ENCODE measurements around the gene FALEC.

Gene FALEC

DNA sequence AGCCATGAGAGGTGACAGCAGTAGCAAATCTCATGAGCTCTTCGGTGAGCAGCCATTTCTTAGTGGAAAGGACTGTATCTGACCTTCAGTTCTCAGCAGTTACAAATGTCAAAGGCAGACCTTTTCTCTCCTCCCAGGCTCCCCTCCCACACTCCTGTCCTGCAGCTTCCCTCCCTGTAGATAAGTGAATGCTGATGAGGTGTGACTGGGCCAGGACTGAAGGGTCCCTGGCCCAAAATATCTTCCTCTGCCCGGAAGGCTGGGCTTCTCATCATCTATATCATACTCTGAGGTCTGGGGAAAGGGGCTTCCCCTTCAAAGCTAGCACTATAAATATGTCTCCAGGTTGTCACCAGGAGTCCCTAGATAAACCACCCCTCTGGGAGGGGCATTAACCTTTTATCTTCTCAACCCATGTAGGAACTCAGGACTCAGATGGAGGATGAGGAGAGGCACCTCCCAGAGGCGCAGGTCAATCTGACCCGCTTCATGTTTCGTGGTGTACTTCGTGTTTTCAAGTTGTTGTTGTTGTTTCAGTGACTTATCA, 30.0 kb downstream of the FALEC start:
- DNase-seq (ENCODE audit: low read depth in 2 of 2): no peak

DNA sequence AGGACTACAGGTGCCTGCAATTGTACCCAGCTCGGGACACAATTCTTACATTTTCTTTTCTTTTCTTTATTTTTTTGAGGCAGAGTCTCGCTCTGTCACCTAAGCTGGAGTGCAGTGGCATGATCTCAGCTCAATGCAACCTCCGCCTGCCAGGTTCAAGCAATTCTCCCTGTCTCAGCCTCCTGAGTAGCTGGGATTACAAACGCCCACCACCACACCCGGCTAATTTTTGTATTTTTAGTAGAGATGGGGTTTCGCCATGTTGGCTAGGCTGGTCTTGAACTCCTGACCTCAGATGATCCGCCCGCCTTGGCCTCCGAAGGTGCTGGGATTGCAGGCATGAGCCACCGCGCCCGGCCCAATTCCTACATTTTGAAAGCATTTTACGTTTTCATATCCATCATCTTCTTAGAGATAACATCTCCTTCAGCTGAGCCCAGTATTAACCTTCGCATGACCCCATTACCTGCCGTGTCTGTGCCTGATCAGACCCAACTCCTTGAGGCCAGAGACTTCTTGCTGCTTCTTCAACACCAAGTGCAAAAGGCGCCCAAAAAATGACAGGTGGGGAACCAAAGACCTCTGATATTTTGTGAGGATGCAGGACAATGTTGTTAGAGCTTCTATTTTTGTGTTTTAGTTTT, 30.9 kb downstream of the FALEC start:
- DNase-seq (ENCODE audit: low read depth in 2 of 2): no peak

DNA sequence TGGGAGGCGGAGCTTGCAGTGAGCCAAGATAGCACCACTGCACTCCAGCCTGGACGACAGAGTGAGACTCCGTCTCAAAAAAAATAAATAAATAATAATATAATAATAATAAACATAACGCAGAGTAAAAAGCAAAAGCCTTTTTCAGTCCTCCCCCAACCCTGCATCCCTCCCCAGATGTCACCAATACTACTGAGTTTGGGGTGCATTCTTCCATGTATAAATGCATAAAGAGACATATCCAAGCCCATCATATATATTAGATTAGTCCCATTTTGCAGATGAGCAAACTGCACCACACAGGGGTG, 32.7 kb downstream of the FALEC start:
- no peak for DNase-seq (ENCODE audit: low read depth in 2 of 2)

DNA sequence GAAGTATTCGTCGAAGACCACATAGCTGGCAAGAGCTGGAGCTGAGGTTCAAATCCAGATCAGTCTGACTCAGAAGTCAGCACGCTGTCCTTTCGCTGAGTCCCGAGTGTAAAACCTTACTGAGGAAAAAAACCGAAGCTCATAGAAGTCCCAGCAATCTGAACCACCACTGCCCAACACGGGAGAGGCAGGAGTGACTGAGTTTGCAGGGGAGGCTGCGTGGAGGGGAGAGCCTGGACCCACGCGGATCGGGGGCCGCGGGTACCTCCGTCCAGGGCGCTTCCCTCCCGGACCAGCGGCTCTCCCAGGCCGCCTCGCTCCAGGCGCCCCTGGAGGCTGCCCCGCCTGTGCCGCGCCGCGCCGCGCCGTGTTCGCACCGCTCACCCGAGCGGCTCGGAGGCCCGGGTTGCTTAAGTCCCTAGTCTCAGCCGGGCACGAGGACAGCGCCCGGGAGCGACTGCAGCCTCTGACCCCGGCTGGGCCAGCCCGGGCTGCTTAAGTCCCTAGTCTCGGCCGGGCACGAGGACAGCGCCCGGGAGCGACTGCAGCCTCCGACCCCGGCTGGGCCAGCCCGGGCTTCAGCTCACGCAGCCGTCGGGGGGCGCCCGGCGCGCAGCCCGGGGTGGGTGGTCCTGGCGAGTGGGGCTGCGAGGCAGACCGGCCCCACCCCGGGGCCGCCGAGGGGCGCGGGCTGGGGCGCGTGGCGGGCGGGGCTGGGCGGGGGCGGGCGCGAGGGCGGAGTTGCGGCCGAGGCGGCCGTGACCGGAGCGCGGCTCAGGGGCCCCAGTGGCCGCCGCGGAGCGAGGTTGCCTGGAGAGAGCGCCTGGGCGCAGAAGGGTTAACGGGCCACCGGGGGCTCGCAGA, 33.3 kb downstream of the FALEC start, which contains the start of gene ADAMTSL4:
Gene ADAMTSL4, plus strand, starts transcription at position 777 of the 864 bp plus-strand sequence. CDS start 2,881 bp downstream, outside the sequence.
- no peak for DNase-seq (ENCODE audit: low read depth in 2 of 2)

DNA sequence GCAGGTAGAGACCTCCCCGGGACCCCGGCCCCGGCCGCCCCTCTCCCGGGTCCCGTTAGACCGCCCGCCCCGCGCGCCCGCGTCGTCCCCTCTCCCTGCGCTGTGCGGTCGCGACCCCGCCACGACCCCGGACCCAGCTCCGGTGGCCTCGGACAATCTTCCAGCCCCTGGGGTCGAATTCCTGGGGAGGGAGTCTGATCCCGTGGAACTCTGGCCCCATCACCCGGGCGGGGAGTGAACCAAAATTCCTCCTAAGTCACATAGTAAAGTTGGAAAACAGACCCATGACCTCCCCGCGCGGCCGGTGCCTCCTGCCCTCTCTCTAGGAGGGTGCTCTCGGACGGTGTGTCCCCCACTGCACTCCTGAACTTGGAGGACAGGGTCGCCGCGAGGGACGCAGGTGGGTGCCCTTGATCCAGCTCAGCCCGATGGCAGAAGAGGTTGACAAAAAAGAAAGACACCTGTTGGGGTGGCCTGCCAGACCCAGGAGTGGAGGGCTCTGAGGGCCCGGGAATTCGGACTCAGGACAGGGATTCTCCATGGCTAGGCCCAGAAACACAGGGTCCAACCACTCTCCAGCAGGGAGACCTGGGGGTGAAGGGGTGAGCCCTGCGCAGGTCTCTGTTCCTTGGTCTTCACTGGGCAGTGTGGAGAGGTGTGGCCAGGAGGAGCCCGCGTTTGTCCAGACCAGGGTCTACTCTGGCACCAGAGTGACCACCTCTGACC, 34.1 kb downstream of the FALEC start:
- no peak for DNase-seq (ENCODE audit: low read depth in 2 of 2)

DNA sequence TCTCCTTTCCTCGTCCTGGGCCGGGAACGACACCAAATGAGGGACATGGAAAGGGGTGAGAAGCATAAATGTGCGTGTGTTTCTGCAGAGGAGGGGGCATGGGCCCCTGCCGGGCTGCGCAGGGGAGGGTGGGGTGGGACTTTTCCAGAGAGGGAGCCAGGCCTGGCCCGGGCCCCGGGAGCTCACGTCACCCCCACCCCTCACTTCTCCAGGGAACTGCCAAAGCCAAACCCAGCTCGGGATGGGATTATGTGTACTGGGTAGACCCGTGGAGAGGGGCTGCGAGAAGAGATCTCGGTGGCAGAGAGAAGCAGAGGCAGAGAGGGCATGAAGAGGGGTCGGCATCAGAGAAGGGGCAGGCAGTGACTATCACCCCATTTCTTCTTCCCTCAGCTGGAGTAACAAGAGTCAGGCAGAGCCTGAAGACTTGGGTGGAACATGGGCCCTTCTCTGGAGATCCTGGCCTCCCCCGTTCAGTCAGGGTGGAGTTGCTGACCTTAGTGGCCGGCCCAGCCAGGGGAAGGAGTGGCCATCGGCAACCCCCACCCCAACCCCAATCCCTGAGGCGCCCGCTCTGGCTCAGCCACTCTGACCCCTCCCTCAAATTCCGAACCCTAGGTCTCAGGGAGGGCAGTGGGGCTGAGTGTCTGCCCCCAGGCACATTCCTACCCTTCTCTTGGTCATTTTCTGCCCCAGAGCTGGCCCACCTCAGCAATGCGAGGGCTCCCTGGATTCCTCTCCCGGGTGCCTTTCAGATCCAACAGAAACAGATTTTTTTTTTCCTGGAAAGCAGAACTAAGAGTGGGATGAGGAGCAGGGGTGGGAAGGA, 34.9 kb downstream of the FALEC start:
- no peak for DNase-seq (ENCODE audit: low read depth in 2 of 2)

DNA sequence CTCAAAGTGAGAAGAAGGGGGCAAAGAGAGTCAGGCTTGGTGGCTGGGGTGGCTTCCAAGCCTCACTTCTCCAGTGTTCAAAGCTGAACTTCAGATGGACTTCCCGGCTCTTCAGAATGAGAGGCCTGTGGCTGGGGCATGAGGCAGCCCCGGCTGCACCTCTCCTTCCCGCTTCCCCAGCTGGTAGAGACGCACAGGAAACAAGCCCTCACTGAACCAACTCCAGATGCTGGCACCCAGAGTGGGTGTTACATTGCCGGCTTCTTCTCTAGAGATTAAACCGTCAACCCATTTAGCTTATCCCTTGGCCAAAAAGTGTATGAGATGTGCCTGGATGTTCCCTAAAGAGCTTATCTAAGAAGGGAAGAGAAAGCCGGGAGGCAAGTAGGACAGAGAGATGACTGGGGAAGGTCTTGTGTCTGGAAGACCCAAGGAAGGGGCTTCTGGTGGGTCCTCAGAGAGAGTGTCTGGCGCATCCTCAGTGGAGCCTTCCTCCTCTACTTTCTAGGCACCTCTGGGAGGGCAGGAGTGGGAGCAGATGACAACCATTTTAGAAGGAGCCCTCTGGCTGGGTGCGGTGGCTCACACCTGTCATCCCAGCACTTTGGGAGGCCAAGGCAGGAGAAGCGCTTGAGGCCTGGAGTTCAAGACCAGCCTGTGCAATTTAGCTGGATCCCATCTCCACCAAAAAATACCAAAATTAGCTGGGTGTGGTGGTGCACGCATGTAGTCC, 35.7 kb downstream of the FALEC start:
- DNase-seq (ENCODE audit: low read depth in 2 of 2): no peak

DNA sequence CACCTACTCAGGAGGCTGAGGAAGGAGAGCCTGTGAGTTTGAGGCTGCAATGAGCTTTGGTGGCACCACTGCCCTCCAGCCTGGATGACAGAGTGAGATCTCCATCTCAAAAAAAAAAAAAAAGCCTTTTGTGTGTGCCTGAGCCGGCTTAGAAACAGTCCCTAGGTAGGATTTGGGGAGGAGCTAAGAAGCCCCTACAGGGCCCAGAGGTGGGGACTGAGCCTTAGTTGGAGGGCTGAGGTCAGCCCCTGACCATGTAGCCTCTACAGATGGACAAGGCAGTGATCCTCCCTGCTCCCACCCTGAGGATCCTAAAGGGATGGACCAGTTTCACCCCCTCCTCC, 36.2 kb downstream of the FALEC start:
- no peak for DNase-seq (ENCODE audit: low read depth in 2 of 2)

DNA sequence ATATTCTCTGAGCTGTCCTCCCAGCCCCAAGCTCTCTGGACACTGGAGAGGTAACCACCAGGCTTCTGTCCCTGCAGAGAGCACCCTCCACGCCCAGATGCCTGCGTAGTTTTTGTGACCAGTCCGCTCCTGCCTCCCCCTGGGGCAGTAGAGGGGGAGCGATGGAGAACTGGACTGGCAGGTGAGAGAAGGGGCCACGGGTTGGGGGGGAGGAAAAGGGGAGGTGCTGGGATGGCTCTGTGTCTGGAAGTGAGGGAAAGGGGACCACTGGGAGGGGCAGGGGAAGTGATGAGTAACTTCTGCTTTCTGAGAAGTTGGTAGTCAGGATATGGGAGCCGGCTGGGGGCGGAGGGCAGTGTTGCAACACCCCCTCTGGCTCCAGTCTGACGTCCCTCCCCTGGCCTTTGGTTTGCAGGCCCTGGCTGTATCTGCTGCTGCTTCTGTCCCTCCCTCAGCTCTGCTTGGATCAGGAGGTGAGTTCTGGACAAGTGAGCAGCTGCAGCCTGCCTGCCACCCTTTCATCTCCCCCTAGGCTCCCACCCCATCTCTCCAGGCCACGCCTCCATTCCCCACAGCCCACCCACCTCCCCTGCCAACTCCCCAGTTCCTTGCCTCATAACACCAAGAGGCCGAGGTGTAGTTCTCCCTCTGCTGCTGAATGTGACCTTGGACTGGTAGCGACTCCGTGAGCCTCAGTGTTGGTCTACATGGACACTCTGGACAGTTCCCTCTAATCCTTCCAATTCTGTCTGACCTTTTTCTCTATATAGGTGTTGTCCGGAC, 36.8 kb downstream of the FALEC start:
- DNase-seq (ENCODE audit: low read depth in 2 of 2): no peak

DNA sequence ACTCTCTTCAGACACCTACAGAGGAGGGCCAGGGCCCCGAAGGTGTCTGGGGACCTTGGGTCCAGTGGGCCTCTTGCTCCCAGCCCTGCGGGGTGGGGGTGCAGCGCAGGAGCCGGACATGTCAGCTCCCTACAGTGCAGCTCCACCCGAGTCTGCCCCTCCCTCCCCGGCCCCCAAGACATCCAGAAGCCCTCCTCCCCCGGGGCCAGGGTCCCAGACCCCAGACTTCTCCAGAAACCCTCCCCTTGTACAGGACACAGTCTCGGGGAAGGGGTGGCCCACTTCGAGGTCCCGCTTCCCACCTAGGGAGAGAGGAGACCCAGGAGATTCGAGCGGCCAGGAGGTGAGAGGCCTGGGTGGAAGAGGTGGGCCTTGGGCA, 37.3 kb downstream of the FALEC start:
- no peak for DNase-seq (ENCODE audit: low read depth in 2 of 2)

DNA sequence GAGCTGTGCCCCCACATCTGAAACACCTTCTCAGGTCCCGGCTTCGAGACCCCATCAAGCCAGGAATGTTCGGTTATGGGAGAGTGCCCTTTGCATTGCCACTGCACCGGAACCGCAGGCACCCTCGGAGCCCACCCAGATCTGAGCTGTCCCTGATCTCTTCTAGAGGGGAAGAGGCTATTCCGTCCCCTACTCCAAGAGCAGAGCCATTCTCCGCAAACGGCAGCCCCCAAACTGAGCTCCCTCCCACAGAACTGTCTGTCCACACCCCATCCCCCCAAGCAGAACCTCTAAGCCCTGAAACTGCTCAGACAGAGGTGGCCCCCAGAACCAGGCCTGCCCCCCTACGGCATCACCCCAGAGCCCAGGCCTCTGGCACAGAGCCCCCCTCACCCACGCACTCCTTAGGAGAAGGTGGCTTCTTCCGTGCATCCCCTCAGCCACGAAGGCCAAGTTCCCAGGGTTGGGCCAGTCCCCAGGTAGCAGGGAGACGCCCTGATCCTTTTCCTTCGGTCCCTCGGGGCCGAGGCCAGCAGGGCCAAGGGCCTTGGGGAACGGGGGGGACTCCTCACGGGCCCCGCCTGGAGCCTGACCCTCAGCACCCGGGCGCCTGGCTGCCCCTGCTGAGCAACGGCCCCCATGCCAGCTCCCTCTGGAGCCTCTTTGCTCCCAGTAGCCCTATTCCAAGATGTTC, 38.0 kb downstream of the FALEC start:
- no peak for DNase-seq (ENCODE audit: low read depth in 2 of 2)

DNA sequence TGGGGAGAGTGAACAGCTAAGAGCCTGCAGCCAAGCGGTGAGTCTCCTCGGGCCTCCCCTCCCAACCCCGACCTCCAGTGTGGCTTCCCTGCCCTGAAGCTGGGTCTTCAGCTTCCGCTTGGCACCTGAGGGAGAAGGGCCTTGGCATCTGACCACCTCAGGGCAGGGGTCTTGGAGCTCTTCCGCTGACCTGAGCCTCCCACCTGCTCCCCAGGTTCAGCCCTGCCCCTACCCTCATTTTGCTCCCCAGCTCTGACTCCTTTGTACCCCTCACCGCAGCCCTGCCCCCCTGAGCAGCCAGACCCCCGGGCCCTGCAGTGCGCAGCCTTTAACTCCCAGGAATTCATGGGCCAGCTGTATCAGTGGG, 38.5 kb downstream of the FALEC start:
- no peak for DNase-seq (ENCODE audit: low read depth in 2 of 2)

DNA sequence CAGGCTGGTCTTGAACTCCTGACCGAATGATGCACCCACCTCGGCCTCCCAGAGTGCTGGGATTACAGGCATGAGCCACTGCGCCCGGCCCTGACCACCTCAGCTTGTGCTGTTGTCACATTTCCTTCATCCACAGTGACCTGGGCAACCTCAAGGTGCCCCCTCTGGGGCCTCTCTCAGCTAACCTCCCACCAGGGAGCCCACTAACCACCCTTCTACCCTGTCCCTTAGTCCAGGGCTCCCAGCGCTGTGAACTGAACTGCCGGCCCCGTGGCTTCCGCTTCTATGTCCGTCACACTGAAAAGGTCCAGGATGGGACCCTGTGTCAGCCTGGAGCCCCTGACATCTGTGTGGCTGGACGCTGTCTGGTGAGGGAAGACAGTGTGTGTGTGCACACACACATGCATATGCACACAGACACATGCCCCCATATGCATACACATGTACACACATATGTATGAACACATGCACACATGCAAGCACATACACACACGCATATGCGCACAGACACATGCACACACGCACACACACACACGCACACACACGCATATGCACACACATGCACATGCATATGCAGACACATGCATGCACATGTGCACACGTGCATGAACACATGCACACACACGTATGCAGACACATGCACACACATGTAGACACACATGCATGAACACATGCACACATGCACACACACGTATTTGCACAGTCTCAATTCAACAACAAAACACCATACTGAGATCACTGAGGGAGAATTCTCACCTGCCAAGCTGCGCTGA, 39.8 kb downstream of the FALEC start:
- DNase-seq (ENCODE audit: low read depth in 2 of 2): no peak

DNA sequence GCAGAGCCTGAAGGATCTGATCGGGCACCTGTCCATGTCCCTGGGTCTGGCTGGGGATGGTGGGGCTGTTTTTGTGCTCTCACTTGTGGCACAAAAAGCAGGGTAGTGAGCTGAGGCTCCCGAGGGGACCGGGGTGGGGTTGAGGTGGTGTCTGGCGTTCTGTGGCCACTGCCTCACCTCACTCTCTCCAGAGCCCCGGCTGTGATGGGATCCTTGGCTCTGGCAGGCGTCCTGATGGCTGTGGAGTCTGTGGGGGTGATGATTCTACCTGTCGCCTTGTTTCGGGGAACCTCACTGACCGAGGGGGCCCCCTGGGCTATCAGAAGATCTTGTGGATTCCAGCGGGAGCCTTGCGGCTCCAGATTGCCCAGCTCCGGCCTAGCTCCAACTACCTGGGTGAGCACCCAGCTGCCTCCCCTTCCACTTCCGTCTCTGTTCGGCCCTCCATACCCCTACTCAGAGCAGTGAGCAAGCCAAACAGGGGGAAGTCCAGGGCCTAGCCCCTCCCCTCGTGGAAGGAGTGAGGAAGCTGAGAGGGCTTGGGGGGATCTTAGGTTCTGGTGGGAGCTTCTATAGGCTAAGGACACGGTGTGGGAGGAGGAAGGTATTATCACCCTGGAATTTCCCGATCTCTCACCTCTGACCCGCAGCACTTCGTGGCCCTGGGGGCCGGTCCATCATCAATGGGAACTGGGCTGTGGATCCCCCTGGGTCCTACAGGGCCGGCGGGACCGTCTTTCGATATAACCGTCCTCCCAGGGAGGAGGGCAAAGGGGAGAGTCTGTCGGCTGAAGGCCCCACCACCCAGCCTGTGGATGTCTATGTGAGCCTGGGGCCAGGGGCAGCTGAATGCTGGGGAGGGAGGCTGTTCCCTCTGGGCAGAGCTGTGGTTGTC, 40.7 kb downstream of the FALEC start:
- no peak for DNase-seq (ENCODE audit: low read depth in 2 of 2)

DNA sequence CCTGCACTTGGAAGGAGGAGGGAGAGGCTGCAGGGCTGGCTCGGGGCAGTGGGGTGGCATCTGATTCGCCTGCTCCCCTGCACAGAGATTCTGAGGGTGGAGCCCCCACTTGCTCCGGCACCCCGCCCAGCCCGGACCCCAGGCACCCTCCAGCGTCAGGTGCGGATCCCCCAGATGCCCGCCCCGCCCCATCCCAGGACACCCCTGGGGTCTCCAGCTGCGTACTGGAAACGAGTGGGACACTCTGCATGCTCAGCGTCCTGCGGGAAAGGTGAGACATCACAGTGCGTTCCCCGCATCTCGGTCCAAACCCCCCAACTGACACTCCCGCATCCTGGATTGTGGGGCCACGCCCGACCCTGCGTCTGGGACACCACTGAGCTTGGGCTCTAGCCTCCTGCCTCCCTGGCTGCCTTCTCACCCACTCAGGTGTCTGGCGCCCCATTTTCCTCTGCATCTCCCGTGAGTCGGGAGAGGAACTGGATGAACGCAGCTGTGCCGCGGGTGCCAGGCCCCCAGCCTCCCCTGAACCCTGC, 41.6 kb downstream of the FALEC start:
- no peak for DNase-seq (ENCODE audit: low read depth in 2 of 2)

DNA sequence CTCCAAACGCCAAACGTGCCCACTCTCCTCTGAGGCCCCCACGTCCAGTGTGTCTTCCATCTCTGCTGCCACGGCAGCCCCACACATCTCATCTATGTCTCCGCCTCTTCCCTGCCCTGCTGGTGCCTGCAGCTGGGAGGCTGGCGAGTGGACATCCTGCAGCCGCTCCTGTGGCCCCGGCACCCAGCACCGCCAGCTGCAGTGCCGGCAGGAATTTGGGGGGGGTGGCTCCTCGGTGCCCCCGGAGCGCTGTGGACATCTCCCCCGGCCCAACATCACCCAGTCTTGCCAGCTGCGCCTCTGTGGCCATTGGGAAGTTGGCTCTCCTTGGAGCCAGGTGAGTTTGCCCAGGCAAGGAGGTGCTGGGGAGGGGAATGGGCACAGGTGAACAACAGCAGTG, 42.3 kb downstream of the FALEC start:
- no peak for DNase-seq (ENCODE audit: low read depth in 2 of 2)

DNA sequence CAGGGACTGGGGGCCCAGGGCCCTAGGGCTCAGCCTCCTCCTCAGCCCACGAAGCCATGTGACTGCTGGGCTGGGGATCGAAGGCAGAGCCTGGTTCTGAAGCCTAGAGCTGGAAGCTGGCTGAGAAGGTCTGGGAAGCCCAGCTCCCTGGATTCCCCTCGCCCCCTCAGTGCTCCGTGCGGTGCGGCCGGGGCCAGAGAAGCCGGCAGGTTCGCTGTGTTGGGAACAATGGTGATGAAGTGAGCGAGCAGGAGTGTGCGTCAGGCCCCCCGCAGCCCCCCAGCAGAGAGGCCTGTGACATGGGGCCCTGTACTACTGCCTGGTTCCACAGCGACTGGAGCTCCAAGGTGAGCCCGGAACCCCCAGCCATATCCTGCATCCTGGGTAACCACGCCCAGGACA, 42.8 kb downstream of the FALEC start:
- DNase-seq (ENCODE audit: low read depth in 2 of 2): no peak

All from stimulated activated CD8-positive, alpha-beta memory T cell treated with anti-CD3 and anti-CD28 coated beads, Interleukin-7, amount 100 ng/mL, for 4 hours (primary cell).